Measurements from ENCODE around the gene ORC5.

ORC5 gene

GRCh38 chr7:104135760-104136558 lies 71.9 kb downstream of the ORC5 start:
- DNase-seq (ENCODE audit: extremely low spot score, insufficient read length, low read depth), result no peak
- no peak for FAIRE-seq

GRCh38 chr7:104133238-104133637 lies 74.6 kb downstream of the ORC5 start:
- no peak for FAIRE-seq
- no peak for DNase-seq (ENCODE audit: extremely low spot score, insufficient read length, low read depth)

GRCh38 chr7:104130726-104131125 lies 77.1 kb downstream of the ORC5 start:
- FAIRE-seq, result no peak

GRCh38 chr7:104127204-104127603 lies 80.6 kb downstream of the ORC5 start:
- FAIRE-seq, result no peak
- DNase-seq (ENCODE audit: extremely low spot score, insufficient read length, low read depth), result no peak

More at GRCh38 chr7:104130726-104131125, 77.1 kb downstream of the ORC5 start:
- no peak for DNase-seq (ENCODE audit: extremely low spot score, insufficient read length, low read depth)

GRCh38 chr7:104126411-104126841 lies 81.4 kb downstream of the ORC5 start:
- DNase-seq (ENCODE audit: extremely low spot score, insufficient read length, low read depth) (no peak), FAIRE-seq (no peak)

- DNase-seq (ENCODE audit: extremely low spot score, insufficient read length, low read depth) (no peak), FAIRE-seq (no peak)
These were observed 82.8 kb downstream of the ORC5 start for GRCh38 chr7:104124893-104125477.

- DNase-seq (ENCODE audit: extremely low spot score, insufficient read length, low read depth) (no peak), FAIRE-seq (no peak)
These were observed 83.3 kb downstream of the ORC5 start for GRCh38 chr7:104124469-104124868.

- FAIRE-seq (no peak), DNase-seq (ENCODE audit: extremely low spot score, insufficient read length, low read depth) (no peak)
These were observed 84.0 kb downstream of the ORC5 start for GRCh38 chr7:104123786-104124185.

- FAIRE-seq (no peak), DNase-seq (ENCODE audit: extremely low spot score, insufficient read length, low read depth) (no peak)
These were observed 94.0 kb downstream of the ORC5 start for GRCh38 chr7:104113788-104114187.

- FAIRE-seq (no peak), DNase-seq (ENCODE audit: extremely low spot score, insufficient read length, low read depth) (no peak)
These were observed 95.2 kb downstream of the ORC5 start for GRCh38 chr7:104112623-104113022.

- no peak for FAIRE-seq
- no peak for DNase-seq (ENCODE audit: extremely low spot score, insufficient read length, low read depth)
These were observed 96.5 kb downstream of the ORC5 start for GRCh38 chr7:104111271-104111670.

GRCh38 chr7:104106108-104106905 lies 101.5 kb downstream of the ORC5 start:
- FAIRE-seq (no peak), DNase-seq (ENCODE audit: extremely low spot score, insufficient read length, low read depth) (no peak)

GRCh38 chr7:104098890-104099289 lies 108.9 kb downstream of the ORC5 start:
- FAIRE-seq, result no peak
- no peak for DNase-seq (ENCODE audit: extremely low spot score, insufficient read length, low read depth)

- DNase-seq (ENCODE audit: extremely low spot score, insufficient read length, low read depth) (no peak), FAIRE-seq (no peak)
These were observed 111.1 kb downstream of the ORC5 start for GRCh38 chr7:104096683-104097082.

- FAIRE-seq (no peak), DNase-seq (ENCODE audit: extremely low spot score, insufficient read length, low read depth) (no peak)
These were observed 114.7 kb downstream of the ORC5 start for GRCh38 chr7:104093127-104093526.

- no peak for DNase-seq (ENCODE audit: extremely low spot score, insufficient read length, low read depth)
- no peak for FAIRE-seq
These were observed 116.6 kb downstream of the ORC5 start for GRCh38 chr7:104091242-104091641.

- FAIRE-seq (no peak), DNase-seq (ENCODE audit: extremely low spot score, insufficient read length, low read depth) (no peak)
These were observed 118.2 kb downstream of the ORC5 start for GRCh38 chr7:104089612-104090011.

- DNase-seq (ENCODE audit: extremely low spot score, insufficient read length, low read depth), result no peak
- no peak for FAIRE-seq
These were observed 118.8 kb downstream of the ORC5 start for GRCh38 chr7:104089061-104089460.
